Measurements from ENCODE around the gene ATG5. TPM values are rescaled to one million over a fixed set of nuclear protein-coding genes. Genes with fewer than 3 reads are reported as not detected.
A peak's percentile ranks its signal among the peaks of the same experiment; 100 is the strongest.

Gene ATG5
- total RNA-seq, 4 donors from 2014 or later, result 25.3 to 47.8 (median 35.2) TPM

- no peaks in the 10 kb centered on the region for H3K36me3 ChIP-seq
- WGBS, result 71% methylated on average over 3 of the region's 3 CpGs
- no peak overlapping the region for H3K4me3 ChIP-seq
- H3K27ac ChIP-seq (replicated peaks in 1 of 4), result no peak overlapping the region
- H3K9me3 ChIP-seq, result no peaks in the 10 kb centered on the region
- DNase-seq (ENCODE audit: extremely low spot score), result no peak
- peak; percentile 46 to 50 (median 49) for TF ChIP-seq CTCF (IDR thresholded peaks at IDR 0.05)
- TF ChIP-seq EP300 (IDR thresholded peaks at IDR 0.05), result no peak
- intact Hi-C loops (cut with DNase I), result loop anchor here (5.0 kb wide), 1 partner anchor 814 kb away; no protein-coding TSS in a partner anchor
- no peaks in the 10 kb centered on the region for H3K27me3 ChIP-seq
- H3K4me1 ChIP-seq, result peaks cover 0 to 10% (median 4%) of the 10 kb centered on the region in 4 donors
These were observed 24.6 kb downstream of the ATG5 start for GRCh38 chr6:106300944-106301343.

- Histone ChIP-seq H3K4me3 (no peak overlapping the region), H3K27me3 (no peaks in the 10 kb centered on the region), H3K36me3 (no peaks in the 10 kb centered on the region), H3K27ac (replicated peaks in 1 of 4) (no peak overlapping the region), H3K9me3 (no peaks in the 10 kb centered on the region), H3K4me1 (peaks cover 0 to 10% (median 4%) of the 10 kb centered on the region in 4 donors)
- intact Hi-C loops (cut with DNase I), result loop anchor here (5.0 kb wide), 1 partner anchor 813 kb away; no protein-coding TSS in a partner anchor
- WGBS, result 86% methylated on average over 4 of the region's 4 CpGs
- TF ChIP-seq POLR2AphosphoS5 (IDR thresholded peaks at IDR 0.05) (no peak), CTCF (IDR thresholded peaks at IDR 0.05) (no peak), EP300 (IDR thresholded peaks at IDR 0.05) (no peak), POLR2A (IDR thresholded peaks at IDR 0.05; ENCODE audit: low read depth) (no peak)
- no peak for DNase-seq (ENCODE audit: extremely low spot score)
These were observed 25.4 kb downstream of the ATG5 start for GRCh38 chr6:106300020-106300780.

- H3K27ac ChIP-seq (replicated peaks in 1 of 4), result no peak overlapping the region
- WGBS, result 88% methylated on average over 1 of the region's 1 CpG
These were observed 32.4 kb downstream of the ATG5 start for GRCh38 chr6:106293116-106293515.

GRCh38 chr6:106290954-106291353, 34.6 kb downstream of the ATG5 start:
- Histone ChIP-seq H3K9me3 (no peaks in the 10 kb centered on the region), H3K4me3 (no peak overlapping the region), H3K4me1 (no peaks in the 10 kb centered on the region), H3K27ac (replicated peaks in 1 of 4) (no peak overlapping the region), H3K36me3 (peaks cover 7 to 23% (median 16%) of the 10 kb centered on the region in 4 donors), H3K27me3 (no peaks in the 10 kb centered on the region)
- intact Hi-C loops (cut with DNase I), result no loop called here
- TF ChIP-seq CTCF (IDR thresholded peaks at IDR 0.05) (no peak), POLR2A (IDR thresholded peaks at IDR 0.05; ENCODE audit: low read depth) (no peak), EP300 (IDR thresholded peaks at IDR 0.05) (no peak), POLR2AphosphoS5 (IDR thresholded peaks at IDR 0.05) (no peak)
- no peak for DNase-seq (ENCODE audit: extremely low spot score)
- 91% methylated on average over 1 of the region's 1 CpG for WGBS

More at GRCh38 chr6:106293116-106293515, 32.4 kb downstream of the ATG5 start:
- intact Hi-C loops (cut with DNase I), result no loop called here
- H3K36me3 ChIP-seq, result peaks cover 7 to 23% (median 16%) of the 10 kb centered on the region in 4 donors
- no peak for DNase-seq (ENCODE audit: extremely low spot score)
- H3K4me3 ChIP-seq, result no peak overlapping the region
- H3K27me3 ChIP-seq, result no peaks in the 10 kb centered on the region
- TF ChIP-seq POLR2AphosphoS5 (IDR thresholded peaks at IDR 0.05), result no peak
- no peak for TF ChIP-seq POLR2A (IDR thresholded peaks at IDR 0.05; ENCODE audit: low read depth)
- no peak for TF ChIP-seq CTCF (IDR thresholded peaks at IDR 0.05)
- TF ChIP-seq EP300 (IDR thresholded peaks at IDR 0.05), result no peak
- no peaks in the 10 kb centered on the region for H3K9me3 ChIP-seq
- no peaks in the 10 kb centered on the region for H3K4me1 ChIP-seq
